ENCODE data around the gene PANK1.

PANK1 gene

DNA sequence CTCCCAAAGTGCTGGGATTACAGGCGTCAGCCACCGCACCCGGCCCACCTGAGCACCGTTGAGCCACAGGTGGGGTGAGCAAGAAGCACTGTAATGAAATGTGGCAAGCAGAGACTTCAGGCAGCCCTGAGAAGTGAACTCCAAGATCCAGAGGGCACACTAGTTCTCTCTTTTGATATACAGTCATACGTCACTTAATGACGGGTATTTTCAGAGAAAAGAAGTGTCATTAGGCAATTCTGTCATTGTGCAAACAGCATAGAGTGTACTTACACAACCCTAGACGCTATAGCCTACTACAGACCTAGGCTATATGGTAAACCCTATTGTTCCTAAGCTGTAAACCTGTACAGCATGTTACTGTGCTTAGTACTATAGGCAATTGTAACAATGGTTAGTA, 7.9 kb downstream of the PANK1 start:
- no peaks in the 10 kb centered on the region for H3K79me2 ChIP-seq (ENCODE audit: low read length)
- TF ChIP-seq, protein P1, sequence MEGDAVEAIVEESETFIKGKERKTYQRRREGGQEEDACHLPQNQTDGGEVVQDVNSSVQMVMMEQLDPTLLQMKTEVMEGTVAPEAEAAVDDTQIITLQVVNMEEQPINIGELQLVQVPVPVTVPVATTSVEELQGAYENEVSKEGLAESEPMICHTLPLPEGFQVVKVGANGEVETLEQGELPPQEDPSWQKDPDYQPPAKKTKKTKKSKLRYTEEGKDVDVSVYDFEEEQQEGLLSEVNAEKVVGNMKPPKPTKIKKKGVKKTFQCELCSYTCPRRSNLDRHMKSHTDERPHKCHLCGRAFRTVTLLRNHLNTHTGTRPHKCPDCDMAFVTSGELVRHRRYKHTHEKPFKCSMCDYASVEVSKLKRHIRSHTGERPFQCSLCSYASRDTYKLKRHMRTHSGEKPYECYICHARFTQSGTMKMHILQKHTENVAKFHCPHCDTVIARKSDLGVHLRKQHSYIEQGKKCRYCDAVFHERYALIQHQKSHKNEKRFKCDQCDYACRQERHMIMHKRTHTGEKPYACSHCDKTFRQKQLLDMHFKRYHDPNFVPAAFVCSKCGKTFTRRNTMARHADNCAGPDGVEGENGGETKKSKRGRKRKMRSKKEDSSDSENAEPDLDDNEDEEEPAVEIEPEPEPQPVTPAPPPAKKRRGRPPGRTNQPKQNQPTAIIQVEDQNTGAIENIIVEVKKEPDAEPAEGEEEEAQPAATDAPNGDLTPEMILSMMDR (IDR thresholded peaks at IDR 0.05; ENCODE audit: low read length) = no peak
- TF ChIP-seq EZH2phosphoT487 (IDR thresholded peaks at IDR 0.05; ENCODE audit: low read length) (no peak), EZH2 (optimal IDR thresholded peaks at IDR 0.05; ENCODE audit: low read depth, low read length) (no peak)
- no peak for DNase-seq

DNA sequence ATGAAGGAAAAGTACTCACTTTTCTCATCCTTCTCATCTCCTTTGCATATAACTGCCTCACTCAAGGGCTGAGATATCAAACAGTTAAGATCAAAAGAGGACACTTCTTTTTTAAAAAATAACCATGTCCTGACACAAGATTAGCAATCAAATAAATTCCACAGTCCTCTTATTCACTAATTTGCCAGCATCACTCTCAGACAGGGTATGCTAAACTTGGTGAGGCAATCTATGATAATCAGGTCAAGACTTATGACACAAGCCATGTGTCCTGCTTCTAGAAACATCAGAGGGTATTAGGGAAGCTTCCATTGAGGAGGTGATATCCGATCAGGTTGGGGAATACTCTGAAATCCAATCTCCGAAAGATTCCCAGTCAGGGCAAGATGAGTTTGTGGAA, 10.4 kb downstream of the PANK1 start:
- H3K4me2 ChIP-seq (ENCODE audit: low read depth, low read length) = no peak overlapping the region
- no peaks in the 10 kb centered on the region for H3K27me3 ChIP-seq (replicated peaks; ENCODE audit: insufficient read depth, low read length)
- H2AFZ ChIP-seq (ENCODE audit: low read length) = no peak overlapping the region
- H3K9ac ChIP-seq (ENCODE audit: low read length) = no peak overlapping the region
- TF ChIP-seq EZH2 (optimal IDR thresholded peaks at IDR 0.05; ENCODE audit: low read depth, low read length) = no peak
- TF ChIP-seq EZH2phosphoT487 (IDR thresholded peaks at IDR 0.05; ENCODE audit: low read length) = no peak
- TF ChIP-seq, protein P1 (IDR thresholded peaks at IDR 0.05; ENCODE audit: low read length) = no peak
- no peaks in the 10 kb centered on the region for H4K20me1 ChIP-seq (ENCODE audit: insufficient read depth, low read length)
- H3K9me2 ChIP-seq (replicated peaks; ENCODE audit: insufficient read depth, low read length) = no peaks in the 10 kb centered on the region
- H3K9me3 ChIP-seq (replicated peaks; ENCODE audit: insufficient read depth, low read length) = no peaks in the 10 kb centered on the region
- no peaks in the 10 kb centered on the region for H3K4me1 ChIP-seq (ENCODE audit: low read length)
- no peak for DNase-seq
- H3K4me3 ChIP-seq (ENCODE audit: low read length) = no peak overlapping the region
- no peaks in the 10 kb centered on the region for H3F3A ChIP-seq (ENCODE audit: insufficient read depth, low read length)
- no peak overlapping the region for H3K27ac ChIP-seq (ENCODE audit: low read length)
- H3K36me3 ChIP-seq (replicated peaks; ENCODE audit: insufficient read depth, low read length) = no peaks in the 10 kb centered on the region
- no peaks in the 10 kb centered on the region for H3K79me2 ChIP-seq (ENCODE audit: low read length)

More for the DNA sequence above, 7.9 kb downstream of the PANK1 start:
- no peaks in the 10 kb centered on the region for H3F3A ChIP-seq (ENCODE audit: insufficient read depth, low read length)
- H3K9ac ChIP-seq (ENCODE audit: low read length) = no peak overlapping the region
- no peaks in the 10 kb centered on the region for H3K9me2 ChIP-seq (replicated peaks; ENCODE audit: insufficient read depth, low read length)
- no peaks in the 10 kb centered on the region for H3K4me1 ChIP-seq (ENCODE audit: low read length)
- H3K27ac ChIP-seq (ENCODE audit: low read length) = no peak overlapping the region
- no peak overlapping the region for H3K4me2 ChIP-seq (ENCODE audit: low read depth, low read length)
- H3K9me3 ChIP-seq (replicated peaks; ENCODE audit: insufficient read depth, low read length) = no peaks in the 10 kb centered on the region
- no peaks in the 10 kb centered on the region for H3K36me3 ChIP-seq (replicated peaks; ENCODE audit: insufficient read depth, low read length)
- no peak overlapping the region for H2AFZ ChIP-seq (ENCODE audit: low read length)
- H3K4me3 ChIP-seq (ENCODE audit: low read length) = no peak overlapping the region
- no peaks in the 10 kb centered on the region for H4K20me1 ChIP-seq (ENCODE audit: insufficient read depth, low read length)
- peaks cover 3% of the 10 kb centered on the region; the same call in 1 of the 2 replicates for H3K27me3 ChIP-seq (replicated peaks; ENCODE audit: insufficient read depth, low read length)

DNA sequence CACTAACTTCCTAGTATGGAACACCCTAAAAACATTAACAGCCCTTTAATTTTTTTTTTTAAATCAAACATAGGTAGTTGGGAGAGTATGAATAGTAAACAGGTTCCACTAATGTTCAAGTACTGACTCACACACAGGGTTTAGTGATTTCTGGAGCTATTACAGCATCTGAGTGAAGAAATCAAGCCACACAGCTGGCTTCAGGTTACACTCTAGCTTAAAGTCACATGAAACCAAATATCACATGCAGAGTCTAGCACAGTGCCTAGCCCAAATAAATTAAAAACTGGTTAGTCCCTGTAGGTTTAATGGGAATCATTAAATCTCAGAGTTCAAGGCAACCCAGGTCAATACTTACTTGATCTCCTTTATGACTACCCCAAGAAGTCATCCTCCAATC, 11.6 kb downstream of the PANK1 start:
- TF ChIP-seq EZH2phosphoT487 (IDR thresholded peaks at IDR 0.05; ENCODE audit: low read length) = no peak
- TF ChIP-seq, protein P1 (IDR thresholded peaks at IDR 0.05; ENCODE audit: low read length) = no peak
- TF ChIP-seq EZH2 (optimal IDR thresholded peaks at IDR 0.05; ENCODE audit: low read depth, low read length) = no peak
- Histone ChIP-seq H3K4me3 (ENCODE audit: low read length) (no peak overlapping the region), H3K79me2 (ENCODE audit: low read length) (no peaks in the 10 kb centered on the region), H3F3A (ENCODE audit: insufficient read depth, low read length) (no peaks in the 10 kb centered on the region), H3K9me2 (replicated peaks; ENCODE audit: insufficient read depth, low read length) (no peaks in the 10 kb centered on the region), H3K9me3 (replicated peaks; ENCODE audit: insufficient read depth, low read length) (no peaks in the 10 kb centered on the region), H3K27ac (ENCODE audit: low read length) (no peak overlapping the region), H3K36me3 (replicated peaks; ENCODE audit: insufficient read depth, low read length) (no peaks in the 10 kb centered on the region), H3K4me1 (ENCODE audit: low read length) (no peaks in the 10 kb centered on the region), H2AFZ (ENCODE audit: low read length) (no peak overlapping the region), H3K27me3 (replicated peaks; ENCODE audit: insufficient read depth, low read length) (no peaks in the 10 kb centered on the region), H4K20me1 (ENCODE audit: insufficient read depth, low read length) (no peaks in the 10 kb centered on the region), H3K9ac (ENCODE audit: low read length) (no peak overlapping the region), H3K4me2 (ENCODE audit: low read depth, low read length) (no peak overlapping the region)
- no peak for DNase-seq
